ENCODE results near the gene TBCB.

The TBCB gene

DNA sequence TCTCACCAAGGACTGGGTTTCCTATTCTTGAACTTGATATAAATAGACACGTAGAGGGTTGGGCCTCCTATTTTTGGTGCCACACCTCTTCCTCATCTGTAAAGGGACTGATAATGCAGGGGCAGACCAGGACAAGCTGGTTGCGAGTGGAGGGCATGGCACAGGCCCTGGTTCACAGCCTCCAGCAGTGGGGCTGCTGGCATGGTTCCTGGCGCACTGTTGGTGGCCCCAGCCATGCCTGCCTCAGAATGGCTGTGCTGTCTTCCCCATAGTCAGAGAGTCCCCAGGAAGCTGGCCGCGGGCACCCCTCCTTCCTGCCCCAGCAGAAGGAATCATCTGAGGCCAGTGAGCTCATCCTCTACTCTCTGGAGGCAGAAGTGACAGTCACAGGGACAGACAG, 14.8 kb upstream of the TBCB start:
- TF ChIP-seq, protein P1, sequence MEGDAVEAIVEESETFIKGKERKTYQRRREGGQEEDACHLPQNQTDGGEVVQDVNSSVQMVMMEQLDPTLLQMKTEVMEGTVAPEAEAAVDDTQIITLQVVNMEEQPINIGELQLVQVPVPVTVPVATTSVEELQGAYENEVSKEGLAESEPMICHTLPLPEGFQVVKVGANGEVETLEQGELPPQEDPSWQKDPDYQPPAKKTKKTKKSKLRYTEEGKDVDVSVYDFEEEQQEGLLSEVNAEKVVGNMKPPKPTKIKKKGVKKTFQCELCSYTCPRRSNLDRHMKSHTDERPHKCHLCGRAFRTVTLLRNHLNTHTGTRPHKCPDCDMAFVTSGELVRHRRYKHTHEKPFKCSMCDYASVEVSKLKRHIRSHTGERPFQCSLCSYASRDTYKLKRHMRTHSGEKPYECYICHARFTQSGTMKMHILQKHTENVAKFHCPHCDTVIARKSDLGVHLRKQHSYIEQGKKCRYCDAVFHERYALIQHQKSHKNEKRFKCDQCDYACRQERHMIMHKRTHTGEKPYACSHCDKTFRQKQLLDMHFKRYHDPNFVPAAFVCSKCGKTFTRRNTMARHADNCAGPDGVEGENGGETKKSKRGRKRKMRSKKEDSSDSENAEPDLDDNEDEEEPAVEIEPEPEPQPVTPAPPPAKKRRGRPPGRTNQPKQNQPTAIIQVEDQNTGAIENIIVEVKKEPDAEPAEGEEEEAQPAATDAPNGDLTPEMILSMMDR (IDR thresholded peaks at IDR 0.05; ENCODE audit: borderline replicate concordance, control extremely low read depth, extremely low read depth, insufficient read depth, missing control alignments): no peak
- in situ Hi-C loops (cut with MboI; ENCODE audit: low sequenced_read_pairs, unreplicated experiment): no loop called here
- no peak for DNase-seq (ENCODE audit: low spot score)

GRCh38 chr19:36101550-36102327, 13.5 kb upstream of the TBCB start:
- DNase-seq (ENCODE audit: low spot score): no peak
- in situ Hi-C loops (cut with MboI; ENCODE audit: low sequenced_read_pairs, unreplicated experiment): no loop called here
- TF ChIP-seq, protein P1 (IDR thresholded peaks at IDR 0.05; ENCODE audit: borderline replicate concordance, control extremely low read depth, extremely low read depth, insufficient read depth, missing control alignments): no peak

DNA sequence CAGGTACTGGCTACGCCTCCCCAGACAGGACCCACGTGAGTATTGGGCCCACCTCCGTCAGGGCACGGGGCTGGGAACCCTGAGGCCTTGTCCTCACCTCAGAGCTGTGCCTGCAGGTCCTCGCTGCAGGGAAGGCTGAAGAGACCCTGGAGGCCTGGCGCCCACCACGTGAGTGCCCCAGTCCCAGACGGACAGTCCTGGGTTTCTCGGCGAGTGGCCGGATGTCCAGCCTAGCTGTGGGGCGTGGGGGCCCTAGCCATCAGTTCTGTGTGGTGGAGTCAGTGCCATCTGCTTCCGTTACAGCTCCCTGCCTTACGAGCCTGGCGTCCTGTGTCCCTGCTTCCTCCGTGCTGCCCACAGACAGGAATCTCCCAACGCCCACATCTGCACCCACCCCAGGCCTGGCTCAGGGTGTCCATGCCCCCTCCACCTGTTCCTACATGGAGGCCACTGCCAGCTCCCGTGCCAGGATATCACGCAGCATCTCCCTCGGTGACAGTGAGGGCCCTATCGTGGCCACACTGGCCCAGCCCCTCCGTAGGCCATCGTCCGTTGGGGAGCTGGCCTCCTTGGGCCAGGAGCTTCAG, 12.1 kb upstream of the TBCB start:
- TF ChIP-seq, protein P1 (IDR thresholded peaks at IDR 0.05; ENCODE audit: borderline replicate concordance, control extremely low read depth, extremely low read depth, insufficient read depth, missing control alignments): no peak
- in situ Hi-C loops (cut with MboI; ENCODE audit: low sequenced_read_pairs, unreplicated experiment): no loop called here
- DNase-seq (ENCODE audit: low spot score): no peak

- TF ChIP-seq, protein P1 (IDR thresholded peaks at IDR 0.05; ENCODE audit: borderline replicate concordance, control extremely low read depth, extremely low read depth, insufficient read depth, missing control alignments): no peak
- DNase-seq (ENCODE audit: low spot score): no peak
- in situ Hi-C loops (cut with MboI; ENCODE audit: low sequenced_read_pairs, unreplicated experiment): no loop called here
These were observed 11.3 kb upstream of the TBCB start for GRCh38 chr19:36103842-36104552.

GRCh38 chr19:36106441-36106840, 8.8 kb upstream of the TBCB start:
- in situ Hi-C loops (cut with MboI; ENCODE audit: low sequenced_read_pairs, unreplicated experiment): no loop called here
- TF ChIP-seq, protein P1 (IDR thresholded peaks at IDR 0.05; ENCODE audit: borderline replicate concordance, control extremely low read depth, extremely low read depth, insufficient read depth, missing control alignments): no peak
- no peak for DNase-seq (ENCODE audit: low spot score)

DNA sequence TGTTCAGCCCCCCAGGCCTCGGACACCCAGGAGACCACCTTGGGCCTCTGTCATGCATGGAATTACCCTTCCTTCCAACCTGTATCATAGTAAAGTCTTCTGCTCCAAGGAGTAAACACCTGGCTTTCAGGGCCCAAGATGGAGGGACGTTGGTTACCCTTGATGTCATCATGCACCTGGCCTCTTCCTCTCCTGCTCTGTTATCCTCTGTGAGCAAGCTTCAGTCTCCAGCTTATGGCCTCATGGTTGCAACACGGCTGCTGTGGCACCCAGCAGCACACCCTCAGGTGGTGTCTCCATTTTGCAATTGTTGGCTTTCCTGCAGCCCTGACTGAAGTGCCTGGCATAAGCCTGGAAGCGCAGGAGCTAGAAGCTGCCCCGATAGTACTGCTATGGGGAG, 8.3 kb upstream of the TBCB start:
- TF ChIP-seq, protein P1 (IDR thresholded peaks at IDR 0.05; ENCODE audit: borderline replicate concordance, control extremely low read depth, extremely low read depth, insufficient read depth, missing control alignments): no peak
- in situ Hi-C loops (cut with MboI; ENCODE audit: low sequenced_read_pairs, unreplicated experiment): no loop called here
- DNase-seq (ENCODE audit: low spot score): no peak
